Erythroblast (primary cell): ENCODE measurements around the gene WDHD1.

Source experiments
- GATA1 ChIP-seq: IDR thresholded peaks from 2 replicates; pipeline ENCODE4 v1.6.1; 2011; ENCODE audit warnings: low read depth, mild to moderate bottlenecking, control low read depth, low read length, moderate library complexity
- POLR2A ChIP-seq: IDR thresholded peaks from 2 replicates; pipeline ENCODE4 v1.6.1; 2011; ENCODE audit warnings: mild to moderate bottlenecking, low read length

DNA sequence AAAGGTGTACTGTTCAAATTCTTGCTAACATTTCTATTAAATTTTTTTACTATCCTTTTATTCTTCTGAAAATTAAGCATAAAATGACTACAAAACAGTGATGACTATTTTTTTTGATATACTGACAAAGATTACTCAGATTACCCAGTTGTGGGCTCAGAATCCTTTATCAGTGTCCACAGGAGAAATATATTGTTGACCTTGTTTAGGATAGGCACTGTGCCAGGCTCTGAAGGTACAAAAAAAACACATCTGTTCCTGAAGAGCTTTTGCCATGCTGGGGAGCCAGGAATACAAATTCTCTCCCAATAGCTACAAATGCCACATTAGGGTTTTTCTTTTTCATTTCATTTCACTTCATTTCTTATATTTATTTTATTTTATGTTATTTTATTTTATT, 97.3 kb downstream of the WDHD1 start:
- TF ChIP-seq POLR2A (no peak), GATA1 (no peak)
